HepG2 (cell line): ENCODE measurements around the gene TRIO. TPM values are rescaled to one million over a fixed set of nuclear protein-coding genes. Genes with fewer than 3 reads are reported as not detected.

Experiments
- ARNT2 ChIP-seq: sonication (generic); formaldehyde crosslinking; IDR thresholded peaks from 2 replicates; pipeline ENCODE4 v1.8.0; 2022; ENCODE audit warnings: mild to moderate bottlenecking, low read depth, missing genetic modification reagents, moderate library complexity
- CAMTA2 ChIP-seq: sonication (generic); formaldehyde crosslinking; IDR thresholded peaks from 2 replicates; pipeline ENCODE4 v1.4.0; 2020; ENCODE audit warnings: mild to moderate bottlenecking, missing genetic modification reagents, borderline replicate concordance
- CEBPB ChIP-seq: IDR thresholded peaks from 2 replicates; pipeline ENCODE4 v1.6.1; 2011; ENCODE audit warnings: low read depth, low read length, improper control_type of control experiment, borderline replicate concordance
- EZH2 ChIP-seq: conservative IDR thresholded peaks from 2 replicates; pipeline ENCODE4 v1.6.1; 2012; ENCODE audit warnings: mild to moderate bottlenecking, low read depth, low read length, moderate library complexity
- FIP1L1 ChIP-seq: fragments of 200-400 bp; formaldehyde crosslinking; IDR thresholded peaks from 2 replicates; pipeline ENCODE4 v1.6.1; 2018; ENCODE audit warnings: low read depth, mild to moderate bottlenecking, low read length, moderate library complexity, borderline replicate concordance; ENCODE audit not compliant: insufficient read depth
- HNRNPL ChIP-seq: fragments of 200-400 bp; formaldehyde crosslinking; IDR thresholded peaks from 2 replicates; pipeline ENCODE4 v1.6.1; 2017; ENCODE audit warnings: mild to moderate bottlenecking, low read depth, low read length
- KDM6A ChIP-seq: IDR thresholded peaks from 2 replicates; pipeline ENCODE4 v1.6.1; 2016; ENCODE audit warnings: low read depth
- KLF6 ChIP-seq: IDR thresholded peaks from 2 replicates; pipeline ENCODE4 v1.8.0; 2016; ENCODE audit warnings: missing biosample characterization, missing genetic modification reagents
- POLR2AphosphoS2 ChIP-seq: IDR thresholded peaks from 2 replicates; pipeline ENCODE4 v1.6.1; 2011; ENCODE audit warnings: low read depth, low read length, improper control_type of control experiment
- RNF2 ChIP-seq: fragments of 450-650 bp; conservative IDR thresholded peaks from 2 replicates; pipeline ENCODE4 v1.6.1; 2016; ENCODE audit warnings: low read depth
- SRSF4 ChIP-seq: fragments of 200-400 bp; formaldehyde crosslinking; IDR thresholded peaks from one replicate; pipeline ENCODE4 v1.6.1; 2018; ENCODE audit warnings: mild to moderate bottlenecking, low read depth, low read length, moderate library complexity; ENCODE audit not compliant: poor library complexity, severe bottlenecking
- U2AF2 ChIP-seq: fragments of 200-400 bp; formaldehyde crosslinking; IDR thresholded peaks from 2 replicates; pipeline ENCODE4 v1.6.1; 2017; ENCODE audit warnings: low read depth, mild to moderate bottlenecking, low read length
- ZNF17 ChIP-seq: sonication (generic); formaldehyde crosslinking; IDR thresholded peaks from 2 replicates; pipeline ENCODE4 v1.5.0; 2020; ENCODE audit warnings: mild to moderate bottlenecking, missing genetic modification reagents
- ZNF343 ChIP-seq: sonication (generic); formaldehyde crosslinking; IDR thresholded peaks from 2 replicates; pipeline ENCODE4 v1.4.0; 2020; ENCODE audit warnings: mild to moderate bottlenecking, missing genetic modification reagents
- ZNF430 ChIP-seq: sonication (generic); formaldehyde crosslinking; IDR thresholded peaks from 2 replicates; pipeline ENCODE4 v1.9.0; 2021; ENCODE audit warnings: mild to moderate bottlenecking, missing genetic modification reagents
- ZNF460 ChIP-seq: sonication (generic); formaldehyde crosslinking; IDR thresholded peaks from 2 replicates; pipeline ENCODE4 v1.5.1; 2020; ENCODE audit warnings: missing genetic modification reagents, mild to moderate bottlenecking, borderline replicate concordance
- ZNF556 ChIP-seq: sonication (generic); formaldehyde crosslinking; IDR thresholded peaks from 2 replicates; pipeline ENCODE4 v1.4.0; 2020; ENCODE audit warnings: mild to moderate bottlenecking, missing genetic modification reagents, borderline replicate concordance
- ZNF839 ChIP-seq: sonication (generic); formaldehyde crosslinking; IDR thresholded peaks from 2 replicates; pipeline ENCODE4 v1.4.0; 2020; ENCODE audit warnings: missing genetic modification reagents, mild to moderate bottlenecking, borderline replicate concordance
- polyA plus RNA-seq, 8 experiments: library from polyadenylated mRNA; depleted of rRNA in 3 of 8; stranded (reverse) in 7 of 8; unstranded in 1 of 8; fragments of >200 nt; fragmentation: Illumina TruSeq in 4 of 8; extraction: Trizol in 4 of 8; gene quantifications; 2 replicates each; pipeline versions ENCODE4 v1.2.1 to v1.2.3, GENCODE V29; 2011 to 2016; ENCODE audit warnings: low read depth in 4 of 8, missing spikeins in 1 of 8, mixed read lengths in 1 of 8; ENCODE audit not compliant: insufficient read depth in 1 of 8
- total RNA-seq, 5 experiments: library from RNA; depleted of rRNA; stranded (reverse); fragments of >200 nt; fragmentation: Illumina TruSeq; extraction: Trizol; gene quantifications; 2 replicates each; pipeline ENCODE4 v1.2.3, GENCODE V29; 2016; ENCODE audit warnings: low read depth in 1 of 5
- TF ChIP-seq, protein P1 (sequence below): sonication (generic); formaldehyde crosslinking; IDR thresholded peaks from 2 replicates; pipeline ENCODE4 v1.8.1; 2023; ENCODE audit warnings: mild to moderate bottlenecking, missing genetic modification reagents, borderline replicate concordance
- TF ChIP-seq, protein P2 (sequence below): sonication (generic); formaldehyde crosslinking; IDR thresholded peaks from 2 replicates; pipeline ENCODE4 v1.8.1; 2022; ENCODE audit warnings: low read depth, mild to moderate bottlenecking, missing genetic modification reagents
- TF ChIP-seq, protein P3 (sequence below): sonication (generic); formaldehyde crosslinking; IDR thresholded peaks from 2 replicates; pipeline ENCODE4 v1.5.1; 2020; ENCODE audit warnings: mild to moderate bottlenecking, missing genetic modification reagents, borderline replicate concordance
- TF ChIP-seq, protein P4 (sequence below): sonication (generic); formaldehyde crosslinking; IDR thresholded peaks from 2 replicates; pipeline ENCODE4 v1.5.1; 2020; ENCODE audit warnings: missing genetic modification reagents, mild to moderate bottlenecking, borderline replicate concordance
- TF ChIP-seq, protein P5 (sequence below): sonication (generic); formaldehyde crosslinking; IDR thresholded peaks from 2 replicates; pipeline ENCODE4 v1.5.0; 2020; ENCODE audit warnings: missing genetic modification reagents
- TF ChIP-seq, protein P6 (sequence below): sonication (generic); formaldehyde crosslinking; IDR thresholded peaks from 2 replicates; pipeline ENCODE4 v1.5.0; 2020; ENCODE audit warnings: missing genetic modification reagents, mild to moderate bottlenecking, borderline replicate concordance

TRIO gene
- total and polyA plus RNA-seq, 2 of the 13 experiments (the other 11 are each of a cell fraction or from before 2014, with no cell fraction given) = 45.2 to 45.9 TPM

DNA sequence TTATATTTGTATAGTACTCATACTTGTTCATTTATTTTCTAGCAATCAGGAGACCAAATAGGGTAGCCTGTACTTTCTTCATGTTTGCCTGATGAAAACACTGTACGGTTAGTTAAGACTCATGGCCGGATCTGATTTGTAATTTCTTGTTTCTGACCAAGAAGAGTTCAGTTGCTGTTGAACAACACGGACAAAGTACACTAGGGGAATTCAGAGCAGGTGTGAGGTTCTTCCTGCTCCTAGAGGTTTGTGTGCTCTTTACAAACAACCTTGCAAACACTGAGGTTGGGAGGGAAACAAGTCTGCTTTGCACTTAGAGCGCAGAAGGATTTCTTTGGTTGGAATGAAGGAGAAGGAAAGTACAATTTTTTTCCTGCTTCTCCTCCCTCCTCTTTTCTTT lies 69.7 kb downstream of the TRIO start (continued):
- TF ChIP-seq FIP1L1 (no peak), CAMTA2 (CRISPR knock-in tag) (no peak), CEBPB (no peak), ZNF343 (CRISPR knock-in tag) (no peak), EZH2 (no peak), RNF2 (no peak), ARNT2 (CRISPR knock-in tag) (no peak), ZNF17 (CRISPR knock-in tag) (no peak), SRSF4 (no peak), KLF6 (no peak), U2AF2 (no peak), ZNF430 (CRISPR knock-in tag) (no peak), ZNF556 (CRISPR knock-in tag) (no peak), ZNF460 (no peak), KDM6A (CRISPR knock-in tag) (peak; percentile 42; the same call in 1 of the 2 replicates), POLR2AphosphoS2 (no peak), HNRNPL (no peak), ZNF839 (CRISPR knock-in tag) (no peak)
- TF ChIP-seq, protein P1, sequence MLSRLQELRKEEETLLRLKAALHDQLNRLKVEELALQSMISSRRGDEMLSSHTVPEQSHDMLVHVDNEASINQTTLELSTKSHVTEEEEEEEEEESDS (CRISPR knock-in tag) = no peak
- TF ChIP-seq, protein P2, sequence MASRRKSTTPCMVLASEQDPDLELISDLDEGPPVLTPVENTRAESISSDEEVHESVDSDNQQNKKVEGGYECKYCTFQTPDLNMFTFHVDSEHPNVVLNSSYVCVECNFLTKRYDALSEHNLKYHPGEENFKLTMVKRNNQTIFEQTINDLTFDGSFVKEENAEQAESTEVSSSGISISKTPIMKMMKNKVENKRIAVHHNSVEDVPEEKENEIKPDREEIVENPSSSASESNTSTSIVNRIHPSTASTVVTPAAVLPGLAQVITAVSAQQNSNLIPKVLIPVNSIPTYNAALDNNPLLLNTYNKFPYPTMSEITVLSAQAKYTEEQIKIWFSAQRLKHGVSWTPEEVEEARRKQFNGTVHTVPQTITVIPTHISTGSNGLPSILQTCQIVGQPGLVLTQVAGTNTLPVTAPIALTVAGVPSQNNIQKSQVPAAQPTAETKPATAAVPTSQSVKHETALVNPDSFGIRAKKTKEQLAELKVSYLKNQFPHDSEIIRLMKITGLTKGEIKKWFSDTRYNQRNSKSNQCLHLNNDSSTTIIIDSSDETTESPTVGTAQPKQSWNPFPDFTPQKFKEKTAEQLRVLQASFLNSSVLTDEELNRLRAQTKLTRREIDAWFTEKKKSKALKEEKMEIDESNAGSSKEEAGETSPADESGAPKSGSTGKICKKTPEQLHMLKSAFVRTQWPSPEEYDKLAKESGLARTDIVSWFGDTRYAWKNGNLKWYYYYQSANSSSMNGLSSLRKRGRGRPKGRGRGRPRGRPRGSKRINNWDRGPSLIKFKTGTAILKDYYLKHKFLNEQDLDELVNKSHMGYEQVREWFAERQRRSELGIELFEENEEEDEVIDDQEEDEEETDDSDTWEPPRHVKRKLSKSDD = no peak
- TF ChIP-seq, protein P3, sequence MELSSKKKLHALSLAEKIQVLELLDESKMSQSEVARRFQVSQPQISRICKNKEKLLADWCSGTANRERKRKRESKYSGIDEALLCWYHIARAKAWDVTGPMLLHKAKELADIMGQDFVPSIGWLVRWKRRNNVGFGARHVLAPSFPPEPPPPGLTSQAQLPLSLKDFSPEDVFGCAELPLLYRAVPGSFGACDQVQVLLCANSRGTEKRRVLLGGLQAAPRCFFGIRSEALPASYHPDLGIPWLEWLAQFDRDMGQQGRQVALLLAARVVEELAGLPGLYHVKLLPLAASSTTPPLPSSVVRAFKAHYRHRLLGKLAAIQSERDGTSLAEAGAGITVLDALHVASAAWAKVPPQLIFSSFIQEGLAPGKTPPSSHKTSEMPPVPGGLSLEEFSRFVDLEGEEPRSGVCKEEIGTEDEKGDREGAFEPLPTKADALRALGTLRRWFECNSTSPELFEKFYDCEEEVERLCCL (CRISPR knock-in tag) = no peak
- TF ChIP-seq, protein P4, sequence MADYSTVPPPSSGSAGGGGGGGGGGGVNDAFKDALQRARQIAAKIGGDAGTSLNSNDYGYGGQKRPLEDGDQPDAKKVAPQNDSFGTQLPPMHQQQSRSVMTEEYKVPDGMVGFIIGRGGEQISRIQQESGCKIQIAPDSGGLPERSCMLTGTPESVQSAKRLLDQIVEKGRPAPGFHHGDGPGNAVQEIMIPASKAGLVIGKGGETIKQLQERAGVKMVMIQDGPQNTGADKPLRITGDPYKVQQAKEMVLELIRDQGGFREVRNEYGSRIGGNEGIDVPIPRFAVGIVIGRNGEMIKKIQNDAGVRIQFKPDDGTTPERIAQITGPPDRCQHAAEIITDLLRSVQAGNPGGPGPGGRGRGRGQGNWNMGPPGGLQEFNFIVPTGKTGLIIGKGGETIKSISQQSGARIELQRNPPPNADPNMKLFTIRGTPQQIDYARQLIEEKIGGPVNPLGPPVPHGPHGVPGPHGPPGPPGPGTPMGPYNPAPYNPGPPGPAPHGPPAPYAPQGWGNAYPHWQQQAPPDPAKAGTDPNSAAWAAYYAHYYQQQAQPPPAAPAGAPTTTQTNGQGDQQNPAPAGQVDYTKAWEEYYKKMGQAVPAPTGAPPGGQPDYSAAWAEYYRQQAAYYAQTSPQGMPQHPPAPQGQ (CRISPR knock-in tag) = no peak
- TF ChIP-seq, protein P5, sequence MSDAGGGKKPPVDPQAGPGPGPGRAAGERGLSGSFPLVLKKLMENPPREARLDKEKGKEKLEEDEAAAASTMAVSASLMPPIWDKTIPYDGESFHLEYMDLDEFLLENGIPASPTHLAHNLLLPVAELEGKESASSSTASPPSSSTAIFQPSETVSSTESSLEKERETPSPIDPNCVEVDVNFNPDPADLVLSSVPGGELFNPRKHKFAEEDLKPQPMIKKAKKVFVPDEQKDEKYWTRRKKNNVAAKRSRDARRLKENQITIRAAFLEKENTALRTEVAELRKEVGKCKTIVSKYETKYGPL (CRISPR knock-in tag) = no peak
- TF ChIP-seq, protein P6, sequence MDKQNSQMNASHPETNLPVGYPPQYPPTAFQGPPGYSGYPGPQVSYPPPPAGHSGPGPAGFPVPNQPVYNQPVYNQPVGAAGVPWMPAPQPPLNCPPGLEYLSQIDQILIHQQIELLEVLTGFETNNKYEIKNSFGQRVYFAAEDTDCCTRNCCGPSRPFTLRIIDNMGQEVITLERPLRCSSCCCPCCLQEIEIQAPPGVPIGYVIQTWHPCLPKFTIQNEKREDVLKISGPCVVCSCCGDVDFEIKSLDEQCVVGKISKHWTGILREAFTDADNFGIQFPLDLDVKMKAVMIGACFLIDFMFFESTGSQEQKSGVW = no peak
